Neural cell (in vitro differentiated cells): ENCODE data around the gene CCKAR. TPM values are rescaled to one million over a fixed set of nuclear protein-coding genes. Genes with fewer than 3 reads are reported as not detected.

ENCODE experiments used
- H2AFZ ChIP-seq: fragments of 200-600, 300-800 bp; sonication (generic), shearing (Covaris generic); 2 replicates; pipeline ENCODE4 v1.6.0; 2014; ENCODE audit warnings: low read depth, mild to moderate bottlenecking, antibody characterized with exemption, low read length, moderate library complexity
- H3F3A ChIP-seq: fragments of 200-600 bp; shearing (Covaris generic); 2 replicates; pipeline ENCODE4 v1.6.1; 2016; ENCODE audit warnings: mild to moderate bottlenecking, moderate library complexity, mixed read lengths, antibody characterized with exemption, low read length; ENCODE audit not compliant: insufficient read depth, poor library complexity, severe bottlenecking
- H3K27ac ChIP-seq: fragments of 200-600, 300-800 bp; sonication (generic), shearing (Covaris generic); 2 replicates; pipeline ENCODE4 v1.5.1; 2014; ENCODE audit warnings: mild to moderate bottlenecking, low read length, moderate library complexity
- H3K27me3 ChIP-seq: fragments of 300-800, 200-600 bp; sonication (generic), shearing (Covaris generic); 2 replicates; pipeline ENCODE4 v1.6.0; 2014; ENCODE audit warnings: mild to moderate bottlenecking, low read depth, low read length, moderate library complexity; ENCODE audit not compliant: insufficient read depth
- H3K36me3 ChIP-seq: fragments of 300-800, 200-600 bp; sonication (generic), shearing (Covaris generic); 2 replicates; pipeline ENCODE4 v1.5.1; 2014; ENCODE audit warnings: mild to moderate bottlenecking, antibody characterized with exemption, low read length, moderate library complexity; ENCODE audit not compliant: insufficient read depth
- H3K4me2 ChIP-seq: fragments of 300-800, 200-600 bp; sonication (generic), shearing (Covaris generic); 2 replicates; pipeline ENCODE4 v1.6.0; 2014; ENCODE audit warnings: mild to moderate bottlenecking, low read length
- H3K4me3 ChIP-seq: fragments of 300-800, 200-600 bp; sonication (generic), shearing (Covaris generic); 2 replicates; pipeline ENCODE4 v1.5.1; 2014; ENCODE audit warnings: mild to moderate bottlenecking, low read length, moderate library complexity
- H3K79me2 ChIP-seq: fragments of 200-600 bp; shearing (Covaris generic); replicated peaks from 2 replicates; pipeline ENCODE4 v1.6.0; 2014; ENCODE audit warnings: mild to moderate bottlenecking, low read length, moderate library complexity; ENCODE audit not compliant: insufficient read depth
- H3K9ac ChIP-seq: fragments of 300-800, 200-600 bp; sonication (generic), shearing (Covaris generic); 2 replicates; pipeline ENCODE4 v1.6.1; 2016; ENCODE audit warnings: mild to moderate bottlenecking, low read length, mixed read lengths
- H3K9me2 ChIP-seq: fragments of 200-600 bp; shearing (Covaris generic); 2 replicates; pipeline ENCODE4 v1.6.1; 2016; ENCODE audit warnings: mild to moderate bottlenecking, low read length, mixed read lengths; ENCODE audit not compliant: insufficient read depth
- H3K9me3 ChIP-seq: fragments of 200-600, 300-800 bp; sonication (generic), shearing (Covaris generic); 2 replicates; pipeline ENCODE4 v1.6.1; 2016; ENCODE audit warnings: mild to moderate bottlenecking, mixed run types, low read length, moderate library complexity, mixed read lengths
- H4K20me1 ChIP-seq: fragments of 200-600 bp; shearing (Covaris generic); 2 replicates; pipeline ENCODE4 v1.6.1; 2016; ENCODE audit warnings: mild to moderate bottlenecking, mixed run types; ENCODE audit not compliant: insufficient read depth
- CTCF ChIP-seq: fragments of 450-650 bp; IDR thresholded peaks from 2 replicates; pipeline ENCODE4 v1.5.1; 2014; ENCODE audit warnings: antibody characterized with exemption, mild to moderate bottlenecking, moderate library complexity; ENCODE audit not compliant: poor library complexity, severe bottlenecking
- EP300 ChIP-seq: fragments of 450-650 bp; conservative IDR thresholded peaks from 2 replicates; pipeline ENCODE4 v1.6.1; 2014; ENCODE audit warnings: antibody characterized with exemption, mild to moderate bottlenecking, moderate library complexity; ENCODE audit not compliant: poor library complexity, severe bottlenecking
- EZH2 ChIP-seq: fragments of 200-600, 300-800 bp; shearing (Covaris generic), sonication (generic); IDR thresholded peaks from 2 replicates; pipeline ENCODE4 v1.6.1; 2014; ENCODE audit warnings: antibody characterized with exemption, low read length, borderline replicate concordance, mild to moderate bottlenecking; ENCODE audit not compliant: insufficient read depth, poor library complexity, severe bottlenecking
- MXI1 ChIP-seq: fragments of 450-650 bp; conservative IDR thresholded peaks from 2 replicates; pipeline ENCODE4 v1.6.1; 2014; ENCODE audit warnings: antibody characterized with exemption, mild to moderate bottlenecking; ENCODE audit not compliant: poor library complexity, severe bottlenecking
- POLR2AphosphoS5 ChIP-seq: IDR thresholded peaks from 2 replicates; pipeline ENCODE4 v1.6.1; 2012
- RAD21 ChIP-seq: fragments of 450-650 bp; conservative IDR thresholded peaks from 2 replicates; pipeline ENCODE4 v1.6.1; 2014; ENCODE audit warnings: antibody characterized with exemption, mild to moderate bottlenecking, moderate library complexity
- REST ChIP-seq: IDR thresholded peaks from 2 replicates; pipeline ENCODE4 v1.6.1; 2012; ENCODE audit warnings: borderline replicate concordance
- SMC3 ChIP-seq: fragments of 450-650 bp; conservative IDR thresholded peaks from 2 replicates; pipeline ENCODE4 v1.6.1; 2014; ENCODE audit warnings: antibody characterized with exemption, mild to moderate bottlenecking, moderate library complexity; ENCODE audit not compliant: poor library complexity
- TAF1 ChIP-seq: IDR thresholded peaks from 2 replicates; pipeline ENCODE4 v1.6.1; 2012; ENCODE audit warnings: low read depth
- polyA plus RNA-seq: library from polyadenylated mRNA; depleted of rRNA; stranded (reverse); fragments of >200 nt; gene quantifications from 2 replicates; pipeline ENCODE4 v1.2.3, GENCODE V29; 2014

The CCKAR gene
- polyA plus RNA-seq, 1 donor from 2014 or later: not detected

GRCh38 chr4:26482508-26483462 lies 7.5 kb downstream of the CCKAR start:
- Histone ChIP-seq H3F3A (no peaks in the 10 kb centered on the region), H3K79me2 (no peaks in the 10 kb centered on the region), H3K27ac (no peak overlapping the region), H3K9me3 (no peaks in the 10 kb centered on the region), H3K9me2 (no peaks in the 10 kb centered on the region), H3K9ac (no peak overlapping the region), H3K36me3 (no peaks in the 10 kb centered on the region), H4K20me1 (no peaks in the 10 kb centered on the region), H3K4me2 (no peak overlapping the region), H3K4me3 (no peak overlapping the region), H3K27me3 (no peaks in the 10 kb centered on the region), H2AFZ (no peak overlapping the region)
- TF ChIP-seq MXI1 (no peak), EP300 (no peak), RAD21 (no peak), TAF1 (no peak), SMC3 (no peak), CTCF (no peak), REST (no peak), EZH2 (no peak), POLR2AphosphoS5 (no peak)

GRCh38 chr4:26478330-26478729 lies 12.0 kb downstream of the CCKAR start:
- no peak overlapping the region for H3K4me3 ChIP-seq
- no peaks in the 10 kb centered on the region for H3F3A ChIP-seq
- no peaks in the 10 kb centered on the region for H3K27me3 ChIP-seq
- TF ChIP-seq CTCF (no peak), POLR2AphosphoS5 (no peak), MXI1 (no peak), SMC3 (no peak), EZH2 (no peak), TAF1 (no peak), RAD21 (no peak), EP300 (no peak), REST (no peak)
- no peak overlapping the region for H3K9ac ChIP-seq
- H3K27ac ChIP-seq: no peak overlapping the region
- no peaks in the 10 kb centered on the region for H4K20me1 ChIP-seq
- H3K9me2 ChIP-seq: no peaks in the 10 kb centered on the region
- H3K36me3 ChIP-seq: no peaks in the 10 kb centered on the region
- no peaks in the 10 kb centered on the region for H3K9me3 ChIP-seq
- no peaks in the 10 kb centered on the region for H3K79me2 ChIP-seq
- H3K4me2 ChIP-seq: no peak overlapping the region
- no peak overlapping the region for H2AFZ ChIP-seq
